Activated CD8-positive, alpha-beta T cell treated with anti-CD3 and anti-CD28 coated beads for 36 hours (primary cell): ENCODE measurements around the gene VWA7. TPM values are rescaled to one million over a fixed set of nuclear protein-coding genes. Genes with fewer than 3 reads are reported as not detected.

Experiments
- ATAC-seq: fragments of 200-7000 bp; cut with Tn5 transposase; one replicate; pipeline ENCODE4 v1.10.0; 2021; ENCODE audit warnings: mild to moderate bottlenecking, moderate library complexity
- CTCF ChIA-PET: fragments of 350-600 bp; sonication (Branson Sonifier 250); formaldehyde crosslinking; loops from one replicate; lab custom pipeline; 2021; ENCODE audit warnings: antibody characterized with exemption; lab: Charles Lee
- POLR2A ChIA-PET: fragments of 350-600 bp; sonication (Branson Sonifier 250); formaldehyde crosslinking; loops from one replicate; lab custom pipeline; 2021; ENCODE audit warnings: antibody characterized with exemption; lab: Charles Lee
- DNase-seq: peaks from one replicate; pipeline ENCODE4 v3.0.0-alpha.2; 2020
- H3K27ac Mint-ChIP-seq: one replicate; pipeline ENCODE4 v1.8.0; 2021; ENCODE audit warnings: mild to moderate bottlenecking, mixed read lengths
- H3K27me3 Mint-ChIP-seq: one replicate; pipeline ENCODE4 v1.8.0; 2021; ENCODE audit warnings: mixed read lengths
- H3K36me3 Mint-ChIP-seq: one replicate; pipeline ENCODE4 v1.8.0; 2021; ENCODE audit warnings: low read depth, mixed read lengths
- H3K4me1 Mint-ChIP-seq: one replicate; pipeline ENCODE4 v1.8.0; 2021; ENCODE audit warnings: low read depth, mixed read lengths
- H3K4me3 Mint-ChIP-seq: one replicate; pipeline ENCODE4 v1.8.0; 2021; ENCODE audit warnings: mild to moderate bottlenecking, moderate library complexity, mixed read lengths
- H3K9me3 Mint-ChIP-seq: one replicate; pipeline ENCODE4 v1.8.0; 2021; ENCODE audit warnings: mixed read lengths
- CTCF ChIP-seq: fragments of 200-600 bp; IDR thresholded peaks from one replicate; pipeline ENCODE4 v1.8.0; 2022; ENCODE audit warnings: antibody characterized with exemption, mild to moderate bottlenecking
- intact Hi-C: fragments of 100-400 bp; cut with micrococcal nuclease; formaldehyde crosslinking; loops from one replicate; pipeline ENCODE4 v1.10.0; 2022
- total RNA-seq, 2 experiments: library from RNA; stranded (reverse); gene quantifications; one replicate each; pipeline ENCODE4 v1.2.3, GENCODE V29; 2021

Gene VWA7
- total RNA-seq, 2 experiments from 2014 or later: 1.6 TPM

GRCh38 chr6:31785475-31785874 is 8.3 kb upstream of the VWA7 start:
- CTCF ChIA-PET: interaction anchor here (1.3 to 3.2 kb wide), 3 partner anchors 10 to 16 kb away, joined by 8 to 16 read pairs (median 11); partner anchors contain the start of gene VARS1
- POLR2A ChIA-PET: interaction anchor here (1.1 to 1.7 kb wide), 2 partner anchors 10 to 44 kb away, joined by 3 to 7 read pairs; partner anchors contain the start of gene VARS1
- H3K9me3 Mint-ChIP-seq: no peaks in the 10 kb centered on the region
- no peak for DNase-seq
- no peak overlapping the region for H3K4me3 Mint-ChIP-seq
- H3K27ac Mint-ChIP-seq: no peak overlapping the region
- intact Hi-C loops: no loop called here
- peaks cover 43% of the 10 kb centered on the region for H3K36me3 Mint-ChIP-seq
- no peak for TF ChIP-seq CTCF
- H3K4me1 Mint-ChIP-seq: peaks cover 2% of the 10 kb centered on the region
- no peaks in the 10 kb centered on the region for H3K27me3 Mint-ChIP-seq
- no peak for ATAC-seq

- intact Hi-C loops: no loop called here
- DNase-seq: no peak
- Mint-ChIP-seq H3K9me3 (no peaks in the 10 kb centered on the region), H3K27ac (no peak overlapping the region), H3K36me3 (peaks cover 40% of the 10 kb centered on the region), H3K27me3 (no peaks in the 10 kb centered on the region), H3K4me3 (no peak overlapping the region), H3K4me1 (no peaks in the 10 kb centered on the region)
- ATAC-seq: no peak
- POLR2A ChIA-PET: interaction anchor here (0.8 to 1.7 kb wide), 3 partner anchors 11 to 25 kb away, joined by 3 to 7 read pairs (median 5); partner anchors contain the start of gene VARS1
- CTCF ChIA-PET: interaction anchor here (2.5 to 3.2 kb wide), 2 partner anchors 11 to 15 kb away, joined by 11 to 16 read pairs; partner anchors contain the start of gene VARS1
- TF ChIP-seq CTCF: no peak
Observed at GRCh38 chr6:31784098-31784925, 7.2 kb upstream of the VWA7 start.

- ChIA-PET CTCF (interaction anchor here (3.2 to 5.5 kb wide), 2 partner anchors 8 to 13 kb away, joined by 11 to 34 read pairs; partner anchors contain the start of gene VARS1), POLR2A (no interaction called here)
- no peak overlapping the region for H3K4me3 Mint-ChIP-seq
- DNase-seq: no peak
- ATAC-seq: no peak
- no peak for TF ChIP-seq CTCF
- H3K27me3 Mint-ChIP-seq: no peaks in the 10 kb centered on the region
- H3K4me1 Mint-ChIP-seq: peaks cover 7% of the 10 kb centered on the region
- intact Hi-C loops: no loop called here
- H3K36me3 Mint-ChIP-seq: peaks cover 50% of the 10 kb centered on the region
- no peak overlapping the region for H3K27ac Mint-ChIP-seq
- no peaks in the 10 kb centered on the region for H3K9me3 Mint-ChIP-seq
Observed at GRCh38 chr6:31782126-31782855, 5.2 kb upstream of the VWA7 start.

GRCh38 chr6:31781244-31782125 is 4.4 kb upstream of the VWA7 start:
- ChIA-PET POLR2A (interaction anchor here (0.6 to 1.3 kb wide), 5 partner anchors 13 to 59 kb away, joined by 3 to 7 read pairs (median 3); no protein-coding TSS in a partner anchor), CTCF (interaction anchor here (4.2 to 5.5 kb wide), 2 partner anchors 9 to 12 kb away, joined by 26 to 34 read pairs; no protein-coding TSS in a partner anchor)
- Mint-ChIP-seq H3K4me1 (peaks cover 15% of the 10 kb centered on the region), H3K4me3 (no peak overlapping the region), H3K9me3 (no peaks in the 10 kb centered on the region), H3K27ac (no peak overlapping the region), H3K36me3 (peaks cover 48% of the 10 kb centered on the region), H3K27me3 (no peaks in the 10 kb centered on the region)
- no peak for TF ChIP-seq CTCF
- intact Hi-C loops: no loop called here
- no peak for ATAC-seq
- no peak for DNase-seq
